Thoracic aorta (tissue), 2 donors: ENCODE results near the gene CNGB1. TPM values are rescaled to one million over a fixed set of nuclear protein-coding genes. Genes with fewer than 3 reads are reported as not detected.
"Not testable (repeated sequence)": the region's sequence is repeated elsewhere in the genome, so short reads cannot be mapped to it uniquely, and the experiment has no call there.

Experiments
- ATAC-seq: fragments of 150-250 bp; one replicate; pipeline ENCODE4 v1.8.0; 2017; ENCODE audit warnings: low read depth; ENCODE audit not compliant: insufficient number of reproducible peaks, low FRiP score
- DNase-seq: peaks from one replicate; pipeline ENCODE4 v3.0.0-alpha.2; 2020; ENCODE audit warnings: low spot score
- H3K27ac ChIP-seq, 2 donors: fragments of 200-600 bp; sonication (generic); 1 replicate in 1 of 2; 2 replicates in 1 of 2; pipeline ENCODE4 v1.5.1; 2016; ENCODE audit warnings: mild to moderate bottlenecking in 2 of 2, moderate library complexity in 2 of 2
- H3K27me3 ChIP-seq: fragments of 200-600 bp; sonication (generic); replicated peaks from 2 replicates; pipeline ENCODE4 v1.6.0; 2016; ENCODE audit warnings: mild to moderate bottlenecking; ENCODE audit not compliant: insufficient read depth
- H3K36me3 ChIP-seq: fragments of 200-600 bp; sonication (generic); one replicate; pipeline ENCODE4 v1.5.1; 2016
- H3K4me1 ChIP-seq, 2 donors: fragments of 200-600 bp; sonication (generic); 1 replicate in 1 of 2; 2 replicates in 1 of 2; pipeline versions ENCODE4 v1.5.1 to v1.6.0; 2016; ENCODE audit warnings: low read depth in 2 of 2, mild to moderate bottlenecking in 1 of 2; ENCODE audit not compliant: control insufficient read depth in 1 of 2
- H3K4me3 ChIP-seq: fragments of 200-600 bp; sonication (generic); 2 replicates; pipeline ENCODE4 v1.5.1; 2016; ENCODE audit warnings: mild to moderate bottlenecking
- H3K9me3 ChIP-seq: fragments of 200-600 bp; sonication (generic); 2 replicates; pipeline ENCODE4 v1.5.1; 2016
- total RNA-seq, 2 donors: library from RNA; depleted of rRNA; stranded (reverse); fragments of >200 nt; gene quantifications; one replicate each; pipeline versions ENCODE4 v1.1.0 to v1.2.3, GENCODE V29; 2016
- TF ChIP-seq, protein P1 (sequence below): fragments of 200-600 bp; sonication (generic); IDR thresholded peaks from one replicate; pipeline ENCODE4 v1.5.1; 2019; ENCODE audit warnings: antibody characterized with exemption

Gene CNGB1
- total RNA-seq, 2 donors from 2014 or later, result not detected

DNA sequence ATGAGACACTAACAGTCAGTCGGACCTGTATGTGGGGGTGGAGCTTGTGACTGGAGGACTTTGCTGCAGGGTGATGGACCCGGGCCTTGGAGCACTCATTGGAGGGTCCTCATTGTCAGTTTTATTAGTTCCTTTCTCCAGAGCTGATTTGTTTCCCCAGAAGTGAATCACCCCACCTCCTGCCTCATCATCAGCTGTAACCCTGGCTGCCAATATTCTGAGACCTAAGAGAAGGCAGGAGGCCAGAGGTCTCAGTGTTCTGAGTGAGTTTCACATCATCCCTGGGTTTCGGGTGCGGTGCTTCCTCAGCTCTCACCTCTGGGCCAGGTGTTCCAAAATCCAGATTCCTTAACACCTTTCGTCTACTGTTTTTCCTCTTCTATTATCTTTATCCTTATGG, 118.7 kb downstream of the CNGB1 start:
- H3K27me3 ChIP-seq, result no peaks in the 10 kb centered on the region
- H3K36me3 ChIP-seq, result no peaks in the 10 kb centered on the region
- ATAC-seq (no peak), DNase-seq (no peak)
- H3K4me3 ChIP-seq, result no peak overlapping the region
- no peak overlapping the region for H3K27ac ChIP-seq
- peaks cover 4% of the 10 kb centered on the region for H3K9me3 ChIP-seq
- TF ChIP-seq, protein P1, sequence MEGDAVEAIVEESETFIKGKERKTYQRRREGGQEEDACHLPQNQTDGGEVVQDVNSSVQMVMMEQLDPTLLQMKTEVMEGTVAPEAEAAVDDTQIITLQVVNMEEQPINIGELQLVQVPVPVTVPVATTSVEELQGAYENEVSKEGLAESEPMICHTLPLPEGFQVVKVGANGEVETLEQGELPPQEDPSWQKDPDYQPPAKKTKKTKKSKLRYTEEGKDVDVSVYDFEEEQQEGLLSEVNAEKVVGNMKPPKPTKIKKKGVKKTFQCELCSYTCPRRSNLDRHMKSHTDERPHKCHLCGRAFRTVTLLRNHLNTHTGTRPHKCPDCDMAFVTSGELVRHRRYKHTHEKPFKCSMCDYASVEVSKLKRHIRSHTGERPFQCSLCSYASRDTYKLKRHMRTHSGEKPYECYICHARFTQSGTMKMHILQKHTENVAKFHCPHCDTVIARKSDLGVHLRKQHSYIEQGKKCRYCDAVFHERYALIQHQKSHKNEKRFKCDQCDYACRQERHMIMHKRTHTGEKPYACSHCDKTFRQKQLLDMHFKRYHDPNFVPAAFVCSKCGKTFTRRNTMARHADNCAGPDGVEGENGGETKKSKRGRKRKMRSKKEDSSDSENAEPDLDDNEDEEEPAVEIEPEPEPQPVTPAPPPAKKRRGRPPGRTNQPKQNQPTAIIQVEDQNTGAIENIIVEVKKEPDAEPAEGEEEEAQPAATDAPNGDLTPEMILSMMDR, result no peak
- no peaks in the 10 kb centered on the region for H3K4me1 ChIP-seq

DNA sequence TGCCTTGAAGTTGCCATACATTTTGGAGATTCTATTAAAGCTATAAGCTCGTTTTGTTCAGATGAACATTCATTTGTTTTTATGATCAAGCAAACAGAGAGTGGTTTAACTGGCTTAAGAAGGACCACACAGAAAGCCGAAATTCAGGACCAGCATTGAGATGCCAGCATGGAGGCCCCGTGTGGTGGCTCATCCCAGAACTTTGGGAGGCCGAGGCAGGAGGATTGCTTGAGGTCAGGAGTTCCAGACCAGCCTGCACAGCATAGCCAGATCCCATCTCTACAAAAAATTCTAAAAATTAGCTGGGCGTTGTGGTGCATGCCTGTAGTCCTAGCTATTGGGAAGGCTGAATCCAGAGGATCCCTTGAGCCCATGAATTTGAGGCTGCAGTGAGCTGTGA, 122.7 kb downstream of the CNGB1 start:
- no peaks in the 10 kb centered on the region for H3K9me3 ChIP-seq

DNA sequence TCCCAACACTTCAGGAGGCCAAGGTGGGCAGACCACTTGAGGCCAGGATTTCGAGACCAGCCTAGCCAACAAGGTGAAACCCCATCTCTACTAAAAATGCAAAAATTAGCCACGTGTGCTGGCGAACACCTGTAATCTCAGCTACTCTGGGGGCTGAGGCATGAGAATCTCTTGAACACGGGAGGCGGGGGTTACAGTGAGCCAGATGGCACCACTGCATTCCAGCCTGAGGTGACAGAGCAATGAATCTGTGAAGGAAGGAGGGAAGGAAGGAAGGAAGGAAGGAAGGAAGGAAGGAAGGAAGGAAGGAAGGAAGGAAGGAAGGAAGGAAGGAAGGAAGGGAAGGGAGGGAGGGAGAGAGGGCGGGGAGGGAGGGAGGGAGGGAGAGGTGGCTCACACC, 124.0 kb downstream of the CNGB1 start:
- DNase-seq, H3K36me3 ChIP-seq, H3K4me1 ChIP-seq, H3K9me3 ChIP-seq, H3K4me3 ChIP-seq, H3K27ac ChIP-seq, H3K27me3 ChIP-seq, ATAC-seq: not testable (repeated sequence)

More for the DNA sequence above, 122.7 kb downstream of the CNGB1 start:
- H3K27ac ChIP-seq, result no peak overlapping the region
- ATAC-seq (no peak), DNase-seq (no peak)
- no peak overlapping the region for H3K4me3 ChIP-seq
- H3K27me3 ChIP-seq, result no peaks in the 10 kb centered on the region
- H3K36me3 ChIP-seq, result no peaks in the 10 kb centered on the region
- TF ChIP-seq, protein P1, result no peak
- no peaks in the 10 kb centered on the region for H3K4me1 ChIP-seq

DNA sequence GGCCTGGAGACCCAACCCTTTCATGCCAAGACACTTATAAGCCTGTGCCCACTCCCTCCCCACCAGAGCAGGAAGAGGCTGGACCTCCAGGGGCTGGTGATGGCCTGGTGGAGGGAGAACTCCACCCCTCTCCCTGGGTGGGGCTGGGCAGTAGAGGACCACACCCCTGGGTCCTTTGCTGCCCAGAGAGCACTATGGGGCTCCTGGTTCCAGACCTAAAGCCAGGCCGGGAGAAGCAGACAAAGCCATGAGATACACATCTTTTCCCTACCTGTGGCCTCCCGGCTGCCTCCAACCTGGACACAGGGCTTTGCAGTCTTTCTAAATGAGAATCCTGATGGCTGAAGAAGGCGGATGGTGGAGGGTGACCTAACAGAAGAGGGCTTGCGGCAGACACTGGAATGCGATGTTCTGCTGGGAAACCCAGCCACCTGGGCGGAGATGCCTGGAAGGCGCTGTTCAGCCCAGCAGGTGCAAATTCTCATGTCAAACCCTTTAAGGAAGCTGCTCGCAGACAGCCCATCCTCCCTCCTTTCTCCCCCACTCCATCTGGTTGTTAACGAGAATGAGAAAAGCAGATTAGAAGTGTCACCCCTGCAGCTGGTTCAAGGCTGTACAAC, 124.7 kb downstream of the CNGB1 start:
- ATAC-seq (no peak), DNase-seq (no peak)
- Histone ChIP-seq H3K27me3 (no peaks in the 10 kb centered on the region), H3K27ac (no peak overlapping the region), H3K9me3 (no peaks in the 10 kb centered on the region), H3K36me3 (no peaks in the 10 kb centered on the region), H3K4me1 (no peaks in the 10 kb centered on the region), H3K4me3 (no peak overlapping the region)
- TF ChIP-seq, protein P1, result no peak

DNA sequence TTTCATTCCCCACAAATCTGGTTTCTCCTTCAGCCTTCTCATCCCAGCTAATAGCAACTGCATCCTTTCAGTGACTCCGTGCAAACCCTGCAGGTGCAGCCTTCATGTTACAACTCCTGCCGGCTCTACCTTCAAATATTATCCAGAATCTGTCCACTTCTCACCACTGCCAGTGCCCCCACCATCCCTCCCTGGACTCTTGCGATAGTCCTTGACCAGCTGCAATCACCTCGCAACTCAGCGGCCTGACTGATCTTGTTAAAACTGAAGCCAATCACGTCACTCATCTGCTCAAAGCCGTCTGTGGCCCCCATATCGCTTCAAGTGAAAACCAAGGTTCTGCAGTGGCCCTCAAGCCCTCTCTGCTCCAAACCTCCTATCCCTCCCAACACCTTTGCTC, 125.8 kb downstream of the CNGB1 start:
- no peak for DNase-seq
- Histone ChIP-seq H3K9me3 (no peaks in the 10 kb centered on the region), H3K4me3 (no peak overlapping the region), H3K36me3 (no peaks in the 10 kb centered on the region), H3K4me1 (no peaks in the 10 kb centered on the region), H3K27me3 (no peaks in the 10 kb centered on the region), H3K27ac (no peak overlapping the region)
- TF ChIP-seq, protein P1, result no peak
- no peak for ATAC-seq
